CD4-positive, alpha-beta T cell treated with Interleukin-17A for 1 hour (primary cell): ENCODE data around the gene COX6B2.
A peak's percentile ranks its signal among the peaks of the same experiment; 100 is the strongest.

Source experiments
- DNase-seq: peaks from one replicate; pipeline ENCODE4 v3.0.0-alpha.2; 2020

COX6B2 gene

DNA sequence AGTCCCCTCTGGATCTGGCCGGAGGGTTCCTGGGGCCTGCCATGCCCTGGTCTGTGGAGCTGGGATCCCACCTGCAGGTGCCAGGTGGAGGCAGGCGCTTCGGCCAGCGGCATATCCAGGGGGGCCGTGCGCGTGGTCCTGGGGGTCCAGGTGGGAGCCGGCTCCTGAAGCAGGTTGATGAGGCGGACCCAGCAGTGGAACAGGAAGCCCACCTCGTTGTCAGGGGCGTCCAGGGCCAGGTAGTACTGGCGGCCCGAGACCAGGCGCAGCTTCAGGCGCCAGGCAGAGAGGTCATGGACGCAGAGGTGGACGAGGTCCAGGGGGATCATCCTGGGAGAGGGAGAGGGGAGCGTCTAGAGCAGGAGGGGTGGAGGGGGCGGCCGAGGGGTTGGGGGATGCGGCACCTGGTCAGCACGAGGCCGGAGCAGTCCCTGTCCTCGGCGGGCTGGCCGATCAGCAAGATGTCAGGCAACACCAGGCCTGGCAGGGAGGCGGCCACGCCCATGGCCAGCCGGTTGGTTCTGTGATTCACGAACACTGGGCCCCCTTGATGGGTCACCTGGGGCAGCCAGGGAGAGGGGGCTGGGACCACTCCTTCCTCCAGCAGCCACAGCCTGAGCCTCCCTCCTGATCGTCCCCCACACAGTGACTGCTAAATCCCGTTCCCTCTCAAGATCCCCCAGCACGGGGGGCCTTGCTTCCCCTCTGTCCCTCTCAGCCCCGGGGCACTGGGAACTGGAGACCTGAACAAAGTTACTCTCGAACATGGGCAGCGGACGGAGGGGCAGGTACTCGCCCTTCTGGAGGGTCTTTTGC, 7.9 kb upstream of the COX6B2 start:
- DNase-seq = no peak

GRCh38 chr19:55360902-55361301, 6.4 kb upstream of the COX6B2 start:
- no peak for DNase-seq

- no peak for DNase-seq
These were observed 4.7 kb upstream of the COX6B2 start for GRCh38 chr19:55358943-55359908.

DNA sequence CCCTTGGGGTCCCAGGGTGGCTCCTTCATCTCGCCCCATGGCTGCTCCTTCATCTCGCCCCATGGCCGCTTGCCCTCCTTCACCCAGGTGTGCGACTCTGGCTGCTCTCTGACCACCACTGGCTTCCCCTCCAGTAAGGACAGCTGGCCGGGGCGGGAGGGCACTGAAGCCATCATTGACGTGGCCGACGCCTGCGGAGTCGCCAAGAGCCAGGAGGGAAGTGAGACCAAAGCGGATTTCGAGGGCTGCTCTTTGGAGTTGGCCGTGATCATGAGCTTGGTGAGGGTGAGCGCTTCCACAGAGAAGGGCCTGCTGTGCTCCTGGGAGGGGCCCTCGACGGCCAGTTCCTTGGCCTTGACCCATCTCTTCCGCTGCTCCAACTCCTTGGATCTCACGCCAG, 4.0 kb upstream of the COX6B2 start:
- DNase-seq = no peak

DNA sequence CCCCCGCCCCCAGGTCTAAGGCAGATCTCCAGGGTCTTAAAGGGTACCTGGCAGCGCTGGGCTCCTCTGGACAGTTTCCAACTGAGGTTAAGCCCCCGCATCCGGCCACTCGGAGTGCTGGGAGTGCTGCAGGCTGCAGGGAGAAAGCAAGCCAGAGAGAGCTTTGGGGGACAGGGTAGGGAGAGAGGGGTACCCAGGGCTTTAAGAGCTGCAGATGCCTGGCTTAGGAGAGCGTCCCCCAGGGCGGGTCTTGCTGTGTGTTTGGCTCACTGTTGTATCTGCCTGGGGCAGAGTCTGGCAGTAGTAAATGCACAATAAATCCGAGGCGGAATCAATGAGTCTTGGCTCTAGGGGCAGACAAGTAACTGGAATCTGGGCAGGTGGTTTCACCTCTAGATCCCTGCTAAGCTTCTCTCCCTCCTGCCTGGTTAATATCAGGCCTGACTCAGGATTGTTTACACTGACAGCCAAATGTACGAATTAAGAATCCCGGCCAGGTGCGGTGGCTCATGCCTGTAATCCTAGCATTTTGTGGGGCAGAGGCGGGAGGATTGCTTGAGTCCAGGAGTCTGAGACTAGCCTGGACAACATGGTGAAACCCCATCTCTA, 798 bp upstream of the COX6B2 start:
- no peak for DNase-seq

- peak; percentile 77 for DNase-seq
These were observed 469 bp downstream of the COX6B2 start for GRCh38 chr19:55353803-55354697.

GRCh38 chr19:55353356-55353802, 1.1 kb downstream of the COX6B2 start:
- no peak for DNase-seq

- DNase-seq = no peak
These were observed 1.9 kb downstream of the COX6B2 start for GRCh38 chr19:55352549-55353145.

DNA sequence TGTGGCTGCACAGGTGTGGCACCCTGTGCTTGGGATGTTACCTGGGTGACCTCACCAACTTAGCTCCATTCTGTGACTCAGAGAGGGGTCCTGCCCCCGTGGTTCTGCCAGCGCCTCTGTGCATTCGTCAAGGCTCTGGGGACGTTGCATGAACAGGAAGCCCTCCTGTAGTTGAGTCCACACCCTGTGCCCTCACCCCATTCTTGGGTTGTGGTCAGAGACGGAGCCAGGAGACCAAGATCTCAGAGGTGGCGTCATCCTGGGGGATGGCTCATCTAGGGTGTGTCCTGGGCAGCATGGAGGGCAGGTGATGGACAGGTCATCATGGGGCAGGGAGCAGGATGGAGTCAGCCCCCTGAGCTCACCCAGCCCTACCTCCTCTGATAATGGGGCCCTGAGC, 2.5 kb downstream of the COX6B2 start:
- no peak for DNase-seq

DNA sequence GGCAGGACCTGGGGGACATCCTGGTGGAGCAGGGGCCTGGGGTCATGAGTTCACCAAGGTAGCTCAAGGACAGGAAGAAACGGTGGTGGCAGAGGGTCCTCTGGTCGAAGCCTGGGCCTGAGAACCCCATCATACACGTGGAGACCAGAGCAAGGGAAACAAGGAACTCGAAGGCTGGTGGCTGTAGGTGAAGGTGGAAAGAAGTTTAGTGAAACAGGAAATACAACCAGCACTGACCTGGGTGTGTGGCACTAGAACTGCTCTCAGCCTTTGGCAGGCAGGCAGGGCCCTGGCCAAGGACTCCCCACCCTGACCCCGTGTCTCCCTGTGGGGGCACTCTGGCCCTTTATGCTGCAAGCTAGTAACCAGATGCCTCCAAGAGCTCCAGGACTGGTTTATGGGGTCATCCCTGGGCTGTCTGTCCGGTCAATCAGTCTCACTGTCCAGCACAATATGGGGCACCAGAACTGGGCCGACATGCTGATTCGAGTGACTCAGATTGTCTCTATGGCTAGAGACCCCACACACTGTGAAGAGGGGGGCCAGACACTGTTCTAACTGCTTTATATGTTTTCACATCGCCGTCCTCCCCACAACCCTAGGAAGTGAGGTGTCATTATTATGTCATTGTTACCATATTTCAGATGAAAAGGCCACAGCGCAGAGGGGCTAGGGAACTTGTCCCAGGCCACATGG, 3.8 kb downstream of the COX6B2 start:
- DNase-seq = no peak

GRCh38 chr19:55348317-55349034, 6.0 kb downstream of the COX6B2 start:
- DNase-seq = no peak

DNA sequence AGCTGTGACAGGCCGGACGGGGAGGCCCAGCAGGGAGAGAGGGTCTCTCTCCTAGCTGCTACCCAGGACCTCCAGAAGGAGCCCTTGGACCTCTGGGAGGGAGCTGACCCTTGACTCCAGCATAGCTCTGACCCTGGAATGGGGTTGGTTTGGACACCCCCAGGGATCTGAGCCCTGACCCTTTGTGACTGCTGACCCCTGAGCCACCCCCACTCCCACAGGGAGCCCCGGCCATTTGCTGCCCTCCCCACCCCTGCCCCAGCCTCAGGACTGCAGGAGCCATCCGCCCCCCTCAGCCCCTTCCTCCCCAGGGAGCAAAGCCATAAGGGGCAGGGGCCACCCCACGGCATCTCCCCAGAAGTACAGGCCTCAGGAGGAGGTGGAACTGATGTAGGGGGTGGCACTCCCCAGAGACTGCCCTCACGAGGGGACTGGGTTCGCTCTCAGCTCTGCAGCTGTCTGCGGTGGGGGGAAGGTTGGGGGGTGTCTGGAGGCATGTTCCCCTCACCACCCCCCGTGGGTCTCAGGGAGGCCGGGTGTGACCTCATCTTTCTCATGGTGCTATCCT, 7.0 kb downstream of the COX6B2 start:
- no peak for DNase-seq

DNA sequence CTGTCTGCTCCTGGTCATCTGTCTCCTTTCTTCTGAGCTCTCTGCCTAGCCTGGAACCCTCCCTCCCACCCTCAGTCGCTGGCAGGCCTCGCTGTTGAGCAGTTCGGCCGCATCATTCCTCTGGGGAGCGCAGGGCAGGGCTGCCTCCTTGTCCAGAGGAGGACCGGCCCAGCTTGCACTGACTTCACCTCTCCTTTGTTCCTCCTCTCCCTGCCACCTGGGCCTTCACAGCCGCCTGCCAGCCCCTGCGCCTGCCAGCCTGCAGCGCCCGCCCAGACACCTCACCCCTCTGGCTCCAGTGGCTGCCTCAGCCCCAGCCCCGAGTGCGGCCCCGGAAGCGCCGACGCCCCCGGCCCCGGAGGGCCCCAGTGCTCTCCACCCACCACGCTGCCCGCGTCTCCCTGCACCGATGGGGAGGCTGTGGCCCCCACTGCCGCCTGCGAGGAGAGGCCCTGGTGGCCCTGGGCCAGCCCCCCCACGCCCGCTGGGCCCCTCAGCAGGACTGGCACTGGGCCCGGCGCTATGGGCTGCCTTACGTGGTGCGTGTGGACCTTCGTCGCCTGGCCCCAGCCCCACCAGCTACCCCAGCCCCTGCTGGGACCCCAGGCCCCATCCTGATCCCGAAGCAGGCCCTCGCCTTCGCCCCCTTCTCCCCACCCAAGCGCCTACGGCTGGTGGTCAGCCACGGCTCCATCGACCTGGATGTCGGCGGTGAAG, 7.6 kb downstream of the COX6B2 start:
- no peak for DNase-seq

DNA sequence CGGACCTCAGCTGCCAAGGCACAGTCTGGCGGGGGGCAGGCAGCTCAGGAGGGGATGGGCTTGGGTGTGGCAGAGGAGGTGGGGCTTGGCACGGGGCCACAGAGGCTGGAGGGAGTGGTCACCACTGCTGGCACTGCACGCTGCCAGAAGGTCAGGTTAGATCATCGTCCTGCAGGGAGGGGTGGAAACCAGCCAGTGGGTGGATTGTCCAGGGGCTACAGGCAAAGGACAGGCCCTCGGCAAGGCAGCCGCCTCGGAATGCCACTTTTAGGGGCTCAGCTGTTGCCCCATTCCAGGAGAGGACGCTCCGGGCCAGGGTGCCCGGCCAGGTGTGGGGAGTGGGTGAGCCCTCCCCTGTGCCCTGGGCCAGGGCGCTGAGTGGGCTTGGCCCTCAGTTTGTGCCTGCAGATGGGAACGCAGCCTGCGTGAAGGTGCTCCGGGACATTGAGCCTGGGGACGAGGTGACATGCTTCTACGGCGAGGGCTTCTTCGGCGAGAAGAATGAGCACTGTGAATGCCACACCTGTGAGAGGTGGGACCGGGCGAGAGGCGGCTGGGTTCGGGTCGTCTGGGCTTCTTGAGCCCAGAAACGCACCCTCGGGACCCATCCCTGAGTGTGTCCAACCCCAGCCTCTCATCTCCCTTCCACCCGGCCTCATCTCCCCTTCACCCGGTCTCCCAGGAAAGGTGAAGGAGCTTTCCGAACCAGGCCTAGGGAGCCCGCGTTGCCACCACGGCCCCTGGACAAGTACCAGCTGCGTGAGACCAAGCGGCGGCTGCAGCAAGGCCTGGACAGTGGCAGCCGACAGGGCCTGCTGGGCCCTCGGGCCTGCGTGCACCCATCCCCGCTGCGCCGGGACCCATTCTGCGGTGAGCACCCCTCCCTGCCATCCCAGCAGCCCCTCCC, 8.4 kb downstream of the COX6B2 start:
- no peak for DNase-seq

DNA sequence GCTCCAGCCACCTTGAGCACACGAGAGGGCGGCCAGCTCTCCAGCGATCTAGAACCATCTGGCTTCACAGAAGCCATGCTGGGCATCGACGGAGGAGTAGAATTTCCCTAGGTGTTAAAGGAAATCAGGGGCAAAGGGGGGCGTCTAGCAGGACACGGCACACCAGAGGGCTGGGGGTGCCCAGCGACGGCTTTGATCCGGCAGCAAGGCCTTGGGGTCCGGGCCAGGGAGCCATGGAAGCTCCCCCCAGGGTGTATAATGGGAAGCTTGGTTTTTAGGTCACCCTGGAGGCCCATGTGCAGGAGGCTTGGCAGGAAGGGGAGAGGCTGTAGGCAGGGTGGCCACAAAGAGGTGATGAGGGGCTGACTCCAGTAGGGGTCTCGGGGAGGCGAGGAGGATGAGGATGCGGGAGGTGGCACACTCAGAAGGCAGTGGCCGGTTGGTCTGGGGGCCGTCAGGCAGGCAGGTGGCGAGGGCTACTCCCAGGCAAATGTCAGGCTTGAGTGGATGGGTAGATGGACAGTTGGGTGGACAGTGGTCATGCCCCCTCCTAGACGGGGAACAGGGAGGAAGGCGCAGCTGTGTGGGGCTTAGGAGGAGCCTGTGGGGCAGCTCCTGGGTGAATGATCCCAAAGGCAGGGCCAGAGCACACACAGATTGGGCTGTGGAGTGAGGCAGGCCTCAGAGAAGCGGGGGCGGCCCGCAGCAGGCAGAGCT, 9.3 kb downstream of the COX6B2 start:
- DNase-seq = no peak

DNA sequence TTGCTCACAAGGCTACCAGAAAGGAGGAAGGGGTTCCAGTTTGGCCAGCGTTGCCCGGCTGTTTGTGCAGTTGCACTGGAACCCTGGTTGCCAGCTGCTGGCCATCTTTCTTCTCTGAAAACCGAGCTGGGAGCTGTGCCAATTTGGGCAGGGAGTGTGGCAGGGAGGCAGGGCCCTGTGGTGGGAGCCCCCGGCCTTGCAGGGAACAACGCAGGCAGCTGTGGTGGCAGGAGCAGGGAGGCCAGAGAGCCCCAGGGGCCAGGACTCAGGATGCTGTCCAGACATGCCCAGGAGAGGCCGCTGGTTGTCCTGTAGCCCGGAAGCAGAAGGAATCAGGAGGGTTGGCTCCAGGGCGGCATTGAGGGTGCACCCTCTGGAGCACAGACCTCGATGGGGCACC, 10.1 kb downstream of the COX6B2 start:
- no peak for DNase-seq
